ENCODE data around the gene EDAR. TPM values are rescaled to one million over a fixed set of nuclear protein-coding genes. Genes with fewer than 3 reads are reported as not detected.

The EDAR gene
- total and polyA plus RNA-seq, 8 donors: 0.47 to 8.1 (median 5.9) TPM; not detected in 1

GRCh38 chr2:108866041-108866440, 123.0 kb downstream of the EDAR start:
- H3K9me3 ChIP-seq: peaks cover 0 to 21% of the 10 kb centered on the region in 2 donors
- no peak for TF ChIP-seq CTCF (IDR thresholded peaks at IDR 0.05)
- H3K4me3 ChIP-seq: no peak overlapping the region
- DNase-seq (no peak), ATAC-seq (no peak)
- no peaks in the 10 kb centered on the region for H3K4me1 ChIP-seq
- no peaks in the 10 kb centered on the region for H3K27me3 ChIP-seq
- no peak overlapping the region for H3K27ac ChIP-seq
- H3K36me3 ChIP-seq: no peaks in the 10 kb centered on the region
- intact Hi-C loops (cut with DNase I): no loop called here

- no peak for TF ChIP-seq CTCF (IDR thresholded peaks at IDR 0.05)
- ATAC-seq (no peak), DNase-seq (no peak)
- Histone ChIP-seq H3K27me3 (no peaks in the 10 kb centered on the region), H3K4me3 (no peak overlapping the region), H3K27ac (no peak overlapping the region), H3K36me3 (no peaks in the 10 kb centered on the region), H3K4me1 (no peaks in the 10 kb centered on the region), H3K9me3 (no peaks in the 10 kb centered on the region)
- intact Hi-C loops (cut with DNase I): no loop called here
These were observed 130.1 kb downstream of the EDAR start for GRCh38 chr2:108858894-108859293.

GRCh38 chr2:108855194-108855593, 133.8 kb downstream of the EDAR start:
- Histone ChIP-seq H3K27ac (no peak overlapping the region), H3K27me3 (no peaks in the 10 kb centered on the region), H3K9me3 (no peaks in the 10 kb centered on the region), H3K36me3 (peaks cover 0 to 8% of the 10 kb centered on the region in 2 donors), H3K4me3 (no peak overlapping the region), H3K4me1 (no peaks in the 10 kb centered on the region)
- ATAC-seq (peak; percentile 62), DNase-seq (peak in 1 of 4 donors; percentile 12)
- no peak for TF ChIP-seq CTCF (IDR thresholded peaks at IDR 0.05)
- intact Hi-C loops (cut with DNase I): no loop called here

- no peak for TF ChIP-seq CTCF (IDR thresholded peaks at IDR 0.05)
- DNase-seq: no peak
- Histone ChIP-seq H3K27me3 (no peaks in the 10 kb centered on the region), H3K27ac (no peak overlapping the region), H3K36me3 (peaks cover 0 to 10% of the 10 kb centered on the region in 2 donors), H3K4me3 (no peak overlapping the region), H3K9me3 (no peaks in the 10 kb centered on the region), H3K4me1 (no peaks in the 10 kb centered on the region)
- intact Hi-C loops (cut with DNase I): no loop called here
- ATAC-seq: no peak
These were observed 134.5 kb downstream of the EDAR start for GRCh38 chr2:108854484-108854883.

- H3K36me3 ChIP-seq: peaks cover 0 to 10% of the 10 kb centered on the region in 2 donors
- H3K27ac ChIP-seq: no peak overlapping the region
- DNase-seq (no peak), ATAC-seq (no peak)
- intact Hi-C loops (cut with DNase I): no loop called here
- no peaks in the 10 kb centered on the region for H3K27me3 ChIP-seq
- H3K4me1 ChIP-seq: no peaks in the 10 kb centered on the region
- H3K9me3 ChIP-seq: no peaks in the 10 kb centered on the region
- no peak overlapping the region for H3K4me3 ChIP-seq
- no peak for TF ChIP-seq CTCF (IDR thresholded peaks at IDR 0.05)
These were observed 135.6 kb downstream of the EDAR start for GRCh38 chr2:108853421-108853820.

Data from left lung (tissue), 10 donors.